Thyroid gland (tissue), 4 donors: Measurements from ENCODE around the gene EDAR.

ENCODE experiments used
- CTCF ChIP-seq, 6 experiments: fragments of 200-600 bp in 3 of 6; fragments of 450-650 bp in 3 of 6; sonication (generic) in 3 of 6; IDR thresholded peaks; one replicate each; pipeline ENCODE4 v1.5.1; 2016 to 2019; ENCODE audit warnings: antibody characterized with exemption in 6 of 6, mild to moderate bottlenecking in 2 of 6, inconsistent platforms in 1 of 6, moderate library complexity in 1 of 6
- POLR2A ChIP-seq, 2 donors: fragments of 450-650 bp; IDR thresholded peaks; one replicate each; pipeline ENCODE4 v1.6.1; 2017; ENCODE audit warnings: antibody characterized with exemption in 2 of 2, mild to moderate bottlenecking in 2 of 2, moderate library complexity in 1 of 2

- TF ChIP-seq CTCF (IDR thresholded peaks at IDR 0.05) (no peak), POLR2A (IDR thresholded peaks at IDR 0.05) (no peak)
Measured at GRCh38 chr2:109016376-109016775, 27.4 kb upstream of the EDAR start.
